ENCODE measurements around the gene DNAH9.

Gene DNAH9

DNA sequence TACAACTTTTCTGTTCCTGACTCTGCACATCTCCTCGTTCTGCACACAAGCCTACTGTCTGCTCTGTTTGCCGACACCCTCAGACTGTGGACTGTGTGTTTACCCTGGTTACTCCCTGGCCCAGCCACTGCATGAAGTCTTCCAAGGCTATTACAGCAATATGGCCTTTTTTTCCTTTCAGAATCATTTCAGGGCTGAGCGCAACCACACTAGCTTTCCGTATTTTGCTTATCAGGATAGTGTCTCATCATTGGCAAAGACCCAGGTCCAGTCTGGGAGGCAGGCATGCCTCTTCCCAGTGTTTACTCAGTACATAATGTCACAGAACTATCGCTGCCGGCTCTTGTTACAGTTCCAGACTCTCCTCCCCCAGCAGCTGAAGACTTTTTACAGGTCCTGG is 10.1 kb downstream of the DNAH9 start:
- no peak for DNase-seq

GRCh38 chr17:11610999-11611566 is 12.8 kb downstream of the DNAH9 start:
- no peak for DNase-seq

DNA sequence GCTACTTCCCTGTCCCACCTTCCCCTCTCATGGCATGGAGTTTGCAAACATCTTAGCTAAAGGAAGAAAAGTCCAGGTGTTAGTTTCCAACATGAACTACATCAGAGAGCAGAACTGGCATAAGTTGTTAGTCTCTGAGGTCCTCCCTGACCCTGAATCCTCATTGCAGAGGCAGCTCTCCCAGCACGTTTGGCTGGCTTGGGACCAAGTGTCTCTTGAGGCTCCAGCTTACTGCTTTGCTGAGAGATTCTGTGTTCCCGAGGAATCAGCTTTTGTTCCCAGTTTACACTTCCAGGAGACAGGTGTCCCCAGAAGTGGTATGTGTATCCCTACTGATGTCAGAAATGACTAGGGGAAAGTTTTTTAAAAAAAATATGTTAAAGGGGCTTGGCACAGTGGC is 14.7 kb downstream of the DNAH9 start:
- no peak for DNase-seq

DNA sequence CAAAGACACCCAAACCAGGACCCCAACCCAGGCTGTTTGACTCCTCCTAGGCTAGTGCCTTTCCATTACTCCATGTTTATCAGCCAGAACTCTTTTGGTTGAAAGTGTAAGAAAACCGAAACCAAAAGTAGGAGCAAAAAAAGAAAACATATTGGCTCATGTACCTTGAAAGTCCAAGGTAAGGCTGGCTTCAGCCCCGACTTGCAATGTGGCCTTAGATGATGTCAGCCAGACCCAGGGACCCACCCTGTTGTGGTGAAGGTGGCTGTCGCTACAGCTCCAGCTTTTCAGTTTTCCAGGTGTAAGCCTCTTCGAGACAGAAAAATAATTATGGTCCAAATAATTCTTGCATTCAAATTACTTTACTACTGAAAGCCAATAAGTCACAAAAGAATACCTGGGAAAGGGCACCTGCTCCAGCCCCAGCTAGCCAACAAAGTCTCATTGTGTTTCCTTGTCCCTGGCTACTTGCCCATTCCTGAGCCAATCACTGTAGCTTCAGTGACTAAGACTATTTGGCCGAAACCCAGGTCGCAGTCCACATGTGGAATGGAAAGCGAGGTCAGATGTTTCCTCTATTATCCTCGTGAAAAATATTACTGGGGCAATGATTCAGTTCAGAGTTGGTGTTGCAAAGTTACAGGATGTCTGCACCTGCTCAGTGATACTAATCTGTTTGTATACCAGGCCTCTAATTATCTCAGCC is 20.7 kb downstream of the DNAH9 start:
- no peak for DNase-seq

- DNase-seq, result no peak
These were observed 24.2 kb downstream of the DNAH9 start for GRCh38 chr17:11622492-11622891.

DNA sequence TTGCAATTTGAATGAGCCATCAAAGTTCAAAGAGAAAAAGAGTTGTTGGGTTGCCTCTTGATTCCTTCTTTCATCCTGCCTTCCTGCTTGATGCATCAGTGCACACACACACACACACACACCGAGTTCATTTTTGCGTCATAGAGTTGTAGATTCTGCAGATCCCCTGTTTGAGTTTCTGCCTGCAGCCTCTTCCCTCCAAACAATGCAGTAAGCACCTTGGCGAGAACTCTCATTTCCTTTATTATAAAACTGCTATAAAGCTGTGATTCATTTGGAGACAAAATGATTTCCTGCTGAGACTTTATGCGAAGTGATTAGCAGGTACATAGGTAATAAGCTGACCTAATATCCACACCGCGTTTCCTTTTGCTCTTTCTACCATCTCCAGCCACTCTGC is 26.7 kb downstream of the DNAH9 start:
- no peak for DNase-seq

- no peak for DNase-seq
These were observed 27.6 kb downstream of the DNAH9 start for GRCh38 chr17:11625878-11626277.

GRCh38 chr17:11627301-11627940 is 29.2 kb downstream of the DNAH9 start:
- DNase-seq, result no peak

GRCh38 chr17:11628374-11628773 is 30.1 kb downstream of the DNAH9 start:
- DNase-seq, result no peak

- no peak for DNase-seq
These were observed 30.6 kb downstream of the DNAH9 start for GRCh38 chr17:11628831-11629230.

DNA sequence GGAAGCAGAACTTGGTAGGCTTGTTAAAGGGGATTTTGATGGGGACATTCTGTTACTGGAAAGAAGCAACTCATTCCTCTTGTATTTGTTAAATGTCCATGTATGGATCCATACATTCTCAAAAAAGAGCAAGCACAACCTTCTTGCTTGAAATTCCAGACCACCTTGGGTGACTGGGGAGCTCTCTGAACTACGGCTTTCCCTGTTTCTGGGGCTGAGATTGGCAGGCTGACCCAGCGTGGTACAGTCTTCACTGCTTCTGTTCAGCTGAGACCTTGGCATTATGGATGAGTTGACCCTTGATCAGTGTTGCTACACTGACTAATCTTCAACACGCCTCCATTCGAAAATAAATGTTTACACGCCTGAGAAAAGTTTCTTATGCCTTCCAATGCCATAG is 38.5 kb downstream of the DNAH9 start:
- DNase-seq, result no peak

- DNase-seq, result no peak
These were observed 39.5 kb downstream of the DNAH9 start for GRCh38 chr17:11637796-11638195.

DNA sequence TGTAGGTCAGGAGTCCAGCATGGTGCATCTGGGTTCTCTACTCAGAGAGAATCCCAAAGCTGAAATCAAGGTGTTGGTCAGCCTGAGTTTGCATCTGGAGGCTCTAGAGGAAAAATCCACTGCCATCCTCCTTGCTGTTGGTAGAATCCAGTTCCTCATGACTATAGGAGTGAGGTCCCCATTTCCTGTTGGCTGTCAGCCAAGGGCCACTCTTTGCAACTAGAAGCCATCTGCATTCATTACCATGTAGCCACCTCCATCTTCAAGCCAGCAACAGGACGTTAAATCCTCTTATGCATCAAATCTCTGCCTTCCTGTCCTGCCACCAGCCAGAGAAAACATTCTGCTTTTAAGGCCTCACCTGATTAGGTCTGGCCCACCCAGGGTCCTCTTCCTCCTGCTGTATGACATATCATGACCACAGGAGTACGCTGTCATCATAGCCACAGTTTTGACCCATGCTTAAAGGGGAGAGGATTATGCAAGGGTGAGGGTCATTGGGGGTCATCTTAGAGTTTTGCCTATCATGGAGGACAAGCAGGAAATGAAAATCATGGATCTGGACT is 40.5 kb downstream of the DNAH9 start:
- DNase-seq, result no peak

GRCh38 chr17:11639736-11640462 is 41.6 kb downstream of the DNAH9 start:
- no peak for DNase-seq

DNA sequence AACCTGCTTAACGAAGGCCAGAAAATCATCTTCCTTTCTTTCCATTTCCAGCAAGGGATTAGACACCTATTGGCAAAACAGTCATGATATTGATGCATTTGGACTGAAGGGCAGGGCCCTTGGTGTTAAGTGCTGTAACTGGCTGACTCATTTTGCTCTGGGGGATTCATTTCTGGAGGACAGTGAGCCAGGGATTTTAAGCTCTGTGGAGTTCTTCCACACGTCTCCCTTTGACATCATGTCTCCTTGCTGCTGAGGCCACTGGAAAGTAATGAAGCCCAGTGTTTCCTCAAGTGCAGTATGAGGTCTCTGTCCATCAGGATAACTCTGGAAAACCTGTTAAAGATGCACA is 42.2 kb downstream of the DNAH9 start:
- DNase-seq, result no peak

- DNase-seq, result no peak
These were observed 43.4 kb downstream of the DNAH9 start for GRCh38 chr17:11641521-11642275.

DNA sequence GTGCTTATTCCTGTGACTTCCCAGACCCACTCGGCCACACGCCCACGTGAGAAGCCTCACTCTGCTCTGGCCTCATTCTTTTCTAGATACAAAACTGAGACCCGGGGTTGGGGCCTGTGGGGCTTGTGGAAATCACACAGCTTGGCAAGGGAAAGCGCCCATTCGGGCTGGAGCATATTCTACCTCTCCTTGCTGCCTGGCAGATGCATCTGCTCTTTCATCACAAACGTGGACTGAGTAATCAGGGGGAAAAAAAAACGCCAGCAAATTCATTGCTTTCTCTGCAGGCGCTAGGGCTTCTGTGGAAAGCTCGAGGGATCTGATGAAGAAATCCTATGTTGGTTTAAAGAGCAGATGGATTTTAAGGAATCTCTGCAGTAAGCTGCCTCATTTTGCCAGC is 44.4 kb downstream of the DNAH9 start:
- DNase-seq, result no peak

DNA sequence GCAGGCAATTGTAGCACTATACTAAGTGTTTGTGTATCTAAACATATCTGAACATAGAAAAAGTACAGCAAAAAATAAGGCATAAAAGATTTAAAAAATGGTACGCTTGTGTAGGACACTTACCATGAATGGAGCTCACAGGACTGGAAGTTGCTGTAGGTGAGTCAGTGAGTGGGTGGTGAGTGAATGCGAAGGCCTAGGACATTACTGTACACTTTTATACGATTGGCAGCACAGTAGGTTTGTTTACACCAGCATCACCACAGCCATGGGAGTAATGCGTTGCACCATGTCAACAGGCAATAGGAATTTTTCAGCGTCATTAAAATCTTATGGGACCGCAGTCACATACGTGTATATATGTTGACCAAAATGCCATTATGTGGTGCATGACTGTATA is 45.6 kb downstream of the DNAH9 start:
- no peak for DNase-seq

GRCh38 chr17:11644265-11645212 is 46.3 kb downstream of the DNAH9 start:
- DNase-seq, result no peak

GRCh38 chr17:11645426-11645825 is 47.2 kb downstream of the DNAH9 start:
- DNase-seq, result no peak

DNA sequence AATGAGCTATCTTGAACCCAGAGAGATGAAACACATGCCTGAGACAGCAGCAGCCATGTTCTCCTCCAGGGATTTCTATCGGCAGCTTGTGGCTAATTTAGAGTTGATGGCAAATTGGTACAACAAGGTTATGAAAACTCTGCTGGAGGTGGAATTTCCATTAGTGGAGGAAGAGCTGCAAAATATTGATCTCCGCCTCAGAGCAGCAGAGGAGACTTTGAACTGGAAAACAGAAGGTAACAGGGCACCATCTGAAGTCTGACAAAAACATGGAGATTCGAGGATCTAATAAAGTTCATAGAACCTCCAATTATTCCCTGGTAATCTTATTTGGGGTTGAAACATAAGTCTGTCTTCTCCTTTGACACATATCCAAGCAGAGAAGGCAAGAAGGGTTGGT is 52.8 kb downstream of the DNAH9 start:
- no peak for DNase-seq

DNA sequence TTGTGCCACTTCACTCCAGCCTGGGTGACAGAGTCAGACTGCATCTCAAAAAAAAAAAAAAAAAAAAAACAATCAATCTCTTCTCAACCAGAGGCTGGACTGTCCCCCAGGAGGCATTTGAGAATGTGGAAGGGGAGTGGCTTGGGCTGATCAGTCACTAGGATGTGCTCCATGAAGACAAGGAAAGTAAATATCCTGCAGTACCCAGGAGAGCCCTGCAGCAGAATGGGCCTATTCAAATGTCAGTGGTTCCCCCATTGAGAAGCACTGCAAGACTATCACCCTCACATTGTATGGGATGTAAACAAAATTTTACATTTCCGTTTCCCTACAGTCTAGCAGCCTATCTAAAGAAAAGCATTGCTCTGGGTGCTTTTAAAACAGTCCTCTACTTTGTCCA is 70.3 kb downstream of the DNAH9 start:
- no peak for DNase-seq

Data from activated effector memory CD4-positive, alpha-beta T cell treated with Interleukin-2 at 50 U/mL for 16 hours (primary cell).